HG03457 (cell line): ENCODE results near the gene SLC12A7.
"Not testable (repeated sequence)": the region's sequence is repeated elsewhere in the genome, so short reads cannot be mapped to it uniquely, and the experiment has no call there.

Source experiments
- ATAC-seq: cut with Tn5 transposase; IDR thresholded peaks from one replicate; pipeline ENCODE4 v1.9.1; 2021; ENCODE audit warnings: moderate number of reproducible peaks; ENCODE audit not compliant: unreplicated experiment

SLC12A7 gene

GRCh38 chr5:1127959-1128785, 16.3 kb upstream of the SLC12A7 start:
- ATAC-seq, result no peak

- not testable (repeated sequence) for ATAC-seq
Observed at GRCh38 chr5:1125695-1126094, 13.8 kb upstream of the SLC12A7 start.

GRCh38 chr5:1125030-1125357, 13.1 kb upstream of the SLC12A7 start:
- no peak for ATAC-seq

GRCh38 chr5:1124205-1125029, 12.6 kb upstream of the SLC12A7 start:
- ATAC-seq, result no peak

GRCh38 chr5:1123418-1124147, 11.7 kb upstream of the SLC12A7 start:
- ATAC-seq, result no peak

GRCh38 chr5:1122511-1123294, 10.8 kb upstream of the SLC12A7 start:
- no peak for ATAC-seq

GRCh38 chr5:1121891-1122290, 10.0 kb upstream of the SLC12A7 start:
- ATAC-seq, result no peak

GRCh38 chr5:1121044-1121443, 9.2 kb upstream of the SLC12A7 start:
- ATAC-seq, result no peak

- no peak for ATAC-seq
Observed at GRCh38 chr5:1120236-1120999, 8.6 kb upstream of the SLC12A7 start.

GRCh38 chr5:1119312-1119831, 7.5 kb upstream of the SLC12A7 start:
- no peak for ATAC-seq

GRCh38 chr5:1118738-1119137, 6.9 kb upstream of the SLC12A7 start:
- ATAC-seq, result no peak

GRCh38 chr5:1118231-1118698, 6.4 kb upstream of the SLC12A7 start:
- no peak for ATAC-seq

GRCh38 chr5:1116977-1117376, 5.1 kb upstream of the SLC12A7 start:
- ATAC-seq, result no peak

GRCh38 chr5:1116109-1116740, 4.4 kb upstream of the SLC12A7 start:
- no peak for ATAC-seq

GRCh38 chr5:1115123-1115815, 3.4 kb upstream of the SLC12A7 start:
- ATAC-seq, result no peak

- no peak for ATAC-seq
Observed at GRCh38 chr5:1113805-1114586, 2.1 kb upstream of the SLC12A7 start.

- ATAC-seq, result no peak
Observed at GRCh38 chr5:1113332-1113690, 1.4 kb upstream of the SLC12A7 start.
